SKM-1 (cell line): ENCODE results near the gene LPO.

ENCODE experiments used
- DNase-seq: peaks from one replicate; lab custom pipeline; 2025; ENCODE audit not compliant: unreplicated experiment; lab: John Stamatoyannopoulos, UW

Gene LPO

GRCh38 chr17:58315750-58316149 is 77.4 kb downstream of the LPO start:
- no peak for DNase-seq

GRCh38 chr17:58316260-58316960 is 78.0 kb downstream of the LPO start:
- DNase-seq: no peak

- DNase-seq: peak; percentile 46
Measured at GRCh38 chr17:58317421-58318064, 79.2 kb downstream of the LPO start.

GRCh38 chr17:58318065-58318481 is 79.7 kb downstream of the LPO start:
- DNase-seq: no peak
